Hematopoietic multipotent progenitor cell treated with erythropoietin and hydrocortisone succinate and interleukin-3 and kit ligand, for 6 days (in vitro differentiated cells): ENCODE measurements around the gene TNPO3.
"Not testable (repeated sequence)": the region's sequence is repeated elsewhere in the genome, so short reads cannot be mapped to it uniquely, and the experiment has no call there.

Source experiments
- DNase-seq: peaks from one replicate; pipeline ENCODE4 v3.0.0-alpha.2; 2015

TNPO3 gene

DNA sequence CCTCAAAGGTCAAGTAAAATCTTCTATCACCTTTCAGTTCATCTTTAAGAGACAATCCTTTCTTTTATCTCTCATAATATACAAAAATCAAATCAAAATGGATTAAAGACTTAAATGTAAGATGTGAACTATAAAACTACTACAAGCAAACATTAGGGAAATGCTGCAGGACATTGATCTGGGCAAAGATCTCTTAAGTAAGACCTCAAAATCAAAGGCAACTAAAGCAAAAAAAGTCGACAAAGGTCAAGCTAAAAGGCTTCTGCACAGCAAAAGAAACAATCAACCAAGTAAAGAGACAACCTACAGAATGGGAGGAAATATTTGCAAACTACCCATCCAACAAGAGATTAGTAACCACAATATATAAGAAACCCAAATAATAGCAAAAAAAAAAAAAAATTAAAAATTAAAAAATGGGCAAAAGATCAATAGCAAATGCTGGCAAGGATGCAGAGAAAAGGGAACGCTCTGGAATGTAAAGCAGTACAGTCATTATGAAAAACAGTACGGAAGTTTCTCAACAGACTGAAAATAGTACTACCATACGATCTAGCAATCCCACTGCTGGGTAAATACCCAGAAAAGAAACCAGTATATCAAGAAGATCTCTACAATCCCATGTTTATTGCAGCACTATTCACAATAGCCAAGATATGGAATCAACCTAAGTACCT is 41.7 kb downstream of the TNPO3 start:
- DNase-seq = no peak

DNA sequence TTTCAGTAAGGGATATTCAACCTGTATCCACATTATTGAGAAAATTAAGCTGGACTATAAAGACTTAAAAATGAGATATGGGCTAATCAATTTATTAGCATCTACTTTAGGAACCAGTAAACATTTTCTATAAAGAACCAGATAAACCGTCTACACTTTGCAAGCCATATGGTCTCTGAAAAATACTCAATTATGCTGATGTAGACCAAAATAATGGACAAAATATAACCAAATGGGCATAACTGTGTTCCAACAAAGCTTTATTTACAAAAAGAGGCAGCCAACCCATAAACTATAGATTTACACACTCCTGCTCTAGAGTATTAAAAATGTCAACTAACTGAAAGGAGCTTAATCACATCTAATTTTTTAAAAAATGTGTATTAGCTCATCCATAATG is 42.3 kb downstream of the TNPO3 start:
- DNase-seq = no peak

DNA sequence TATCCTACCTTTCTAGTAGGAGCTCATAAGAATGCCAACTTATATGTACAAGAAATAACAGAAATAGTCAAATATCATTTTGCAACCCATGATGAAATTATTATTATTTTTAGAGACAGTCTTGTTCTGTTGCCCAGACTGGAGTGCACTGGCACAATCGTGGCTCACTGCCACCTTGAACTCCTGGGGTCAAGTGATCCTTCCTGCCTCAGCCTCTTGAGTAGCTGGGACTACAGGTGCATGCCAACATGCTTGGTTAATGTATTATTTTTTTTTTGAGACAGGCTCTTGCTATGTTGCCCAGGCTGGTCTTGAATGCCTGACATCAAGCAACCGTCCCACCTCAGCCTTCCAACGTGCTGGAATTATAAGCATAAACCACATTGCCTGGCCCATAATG is 44.8 kb downstream of the TNPO3 start:
- no peak for DNase-seq

DNA sequence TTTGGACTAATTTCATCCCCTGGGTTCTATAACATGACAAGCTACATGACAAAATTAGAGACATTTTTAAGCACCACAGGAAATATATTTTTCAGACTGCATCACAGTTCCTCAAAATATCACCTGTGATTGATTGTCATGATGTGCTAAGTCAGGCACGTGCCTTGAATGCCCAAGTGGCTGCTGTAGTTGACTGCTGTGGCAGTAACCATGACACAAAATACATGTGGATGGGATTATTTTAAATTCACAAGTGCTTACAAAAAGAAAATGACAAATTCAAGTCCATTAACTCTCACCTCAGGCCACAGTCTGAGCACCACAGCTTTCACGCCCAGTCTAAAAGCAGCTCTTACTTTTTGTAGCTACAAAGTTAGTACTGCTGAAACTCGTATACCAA is 45.5 kb downstream of the TNPO3 start:
- DNase-seq = no peak

DNA sequence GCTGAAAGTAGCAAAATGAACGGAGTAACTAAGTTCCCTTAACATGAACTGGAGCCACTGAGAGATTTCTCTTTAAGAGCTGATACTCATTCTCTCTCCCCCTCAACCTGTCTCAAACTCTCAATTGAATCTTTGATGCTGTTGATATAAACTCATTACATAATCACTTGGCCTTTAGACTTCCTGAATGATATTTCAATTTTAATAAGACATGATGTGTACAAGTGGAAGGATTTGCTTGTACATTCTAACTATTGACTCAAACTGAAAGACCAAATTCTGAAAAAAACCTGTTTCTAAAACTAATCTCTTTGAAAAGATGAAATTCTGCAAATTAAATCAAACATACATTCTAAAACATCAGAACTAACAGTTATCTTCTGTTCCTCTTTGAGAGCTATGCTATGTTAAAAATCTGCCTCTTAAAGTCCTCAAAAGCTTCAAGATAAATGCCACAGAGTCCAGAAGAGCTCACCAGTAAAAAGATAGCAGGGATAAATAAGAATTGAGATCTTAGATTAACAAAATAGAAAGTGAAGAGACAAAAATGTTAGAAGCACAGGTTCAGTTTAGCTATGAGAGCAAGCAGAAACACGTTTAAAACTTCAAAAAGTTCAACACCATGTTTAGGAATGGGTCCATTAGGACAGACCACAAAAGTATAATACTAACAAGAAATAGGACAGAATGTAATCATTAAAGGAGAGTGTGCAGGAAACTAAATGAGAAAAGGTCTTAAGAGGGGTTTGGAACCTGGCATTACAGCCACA is 46.1 kb downstream of the TNPO3 start:
- peak; percentile 42 for DNase-seq

DNA sequence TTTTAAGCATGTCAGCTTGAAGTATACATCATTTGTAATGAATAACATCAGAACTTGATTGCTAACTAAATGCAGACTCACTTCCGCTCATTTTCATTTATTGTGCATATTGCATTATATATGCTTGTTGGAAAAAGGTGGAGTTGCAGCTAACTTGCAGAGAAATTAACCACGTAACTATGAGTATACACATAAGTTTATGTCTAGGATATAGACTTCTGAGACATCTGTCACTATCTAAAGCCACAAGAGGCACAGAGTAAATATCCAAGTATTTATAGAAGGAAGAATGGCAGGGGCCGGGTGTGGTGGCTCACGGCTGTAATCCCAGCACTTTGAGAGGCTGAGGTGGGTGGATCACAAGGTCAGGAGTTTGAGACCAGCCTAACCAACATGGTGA is 47.3 kb downstream of the TNPO3 start:
- DNase-seq = no peak

DNA sequence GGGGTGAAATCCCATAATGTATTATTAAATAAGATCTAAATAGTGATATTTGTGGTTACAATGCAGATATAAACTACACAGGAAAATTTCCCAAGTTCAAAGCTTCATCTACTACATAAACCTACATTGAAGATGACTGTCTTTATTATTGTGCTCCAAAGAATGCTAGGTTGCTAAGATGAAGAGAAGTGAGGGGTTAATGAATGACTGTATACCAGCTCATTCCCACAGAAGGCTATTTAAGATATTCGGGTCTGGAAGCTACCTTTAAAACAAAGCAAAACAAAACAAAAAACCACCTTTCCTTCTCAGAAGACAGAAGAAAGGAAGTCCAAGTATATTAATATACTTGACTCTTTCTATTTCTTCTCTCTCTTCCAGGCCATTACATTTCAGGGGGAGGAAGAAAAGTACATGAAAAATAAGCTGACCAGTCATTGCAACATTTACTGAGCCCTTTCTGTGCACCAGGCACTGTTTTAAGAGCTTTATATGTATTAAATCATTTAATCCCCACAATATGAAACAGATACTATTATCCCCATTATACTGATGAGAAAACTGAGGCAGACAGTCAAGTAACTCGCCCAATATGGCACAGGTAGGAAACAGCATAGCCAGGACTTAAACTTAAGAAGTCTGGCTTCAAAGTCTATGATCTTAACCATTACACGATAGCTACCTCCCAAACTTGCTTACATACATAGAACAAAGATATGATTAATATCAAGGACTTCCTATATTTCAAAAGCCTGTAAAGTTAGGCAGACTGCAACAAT is 48.1 kb downstream of the TNPO3 start:
- DNase-seq = no peak

DNA sequence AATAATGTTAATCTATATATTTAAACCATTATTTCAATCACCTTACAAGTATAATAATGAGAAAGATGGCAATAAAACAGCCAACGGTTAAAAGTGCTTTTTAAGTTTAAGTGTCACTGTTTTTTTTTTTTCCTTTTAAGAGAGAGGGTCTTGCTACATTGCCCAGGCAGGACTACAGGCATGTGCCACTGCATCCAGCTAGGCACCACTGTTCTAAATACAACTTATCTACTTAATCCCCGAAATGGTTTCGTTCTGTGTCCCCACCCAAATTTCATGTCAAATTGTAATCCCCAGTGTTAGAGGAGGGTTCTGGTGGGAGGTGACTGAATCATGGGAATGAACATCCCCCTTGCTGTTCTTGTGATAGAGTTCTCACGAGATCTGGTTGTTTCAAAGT is 49.7 kb downstream of the TNPO3 start:
- no peak for DNase-seq

DNA sequence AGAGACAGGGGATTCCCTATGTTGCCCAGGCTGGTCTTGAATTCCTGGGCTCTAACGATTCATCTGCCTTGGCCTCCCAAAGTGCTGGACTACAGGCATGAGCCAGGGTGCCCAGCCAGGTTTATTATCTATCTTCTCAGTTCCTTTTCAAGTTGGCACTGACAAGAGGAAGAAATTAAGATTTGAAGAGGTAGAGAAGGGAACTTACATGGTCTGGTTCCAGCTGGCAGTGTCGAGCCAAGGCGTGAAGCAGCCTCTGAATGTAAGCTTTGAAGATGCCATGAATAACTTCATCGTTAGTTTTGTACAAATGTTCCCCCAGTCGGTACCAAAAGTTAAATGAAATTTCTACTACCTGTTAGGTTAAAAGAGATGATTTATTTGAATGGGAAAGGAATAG is 57.7 kb downstream of the TNPO3 start:
- DNase-seq = no peak

DNA sequence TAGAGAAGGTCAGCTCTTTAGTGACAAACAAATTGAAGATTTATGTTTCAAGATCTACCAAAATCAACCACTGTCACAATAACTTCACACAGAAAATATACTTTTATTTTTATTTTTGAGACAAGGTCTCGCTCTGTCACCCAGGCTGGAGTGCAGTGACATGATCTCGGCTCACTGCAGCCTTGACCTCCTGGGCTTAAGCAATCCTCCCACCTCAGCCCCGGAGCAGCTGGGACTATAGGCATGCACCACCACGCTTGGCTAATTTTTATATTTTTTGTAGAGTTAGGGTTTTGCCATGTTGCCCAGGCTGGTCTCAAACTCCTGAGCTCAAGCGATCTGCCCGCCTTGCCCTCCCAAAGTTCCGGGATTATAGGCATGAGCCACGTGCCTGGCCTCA is 60.4 kb downstream of the TNPO3 start:
- not testable (repeated sequence) for DNase-seq

DNA sequence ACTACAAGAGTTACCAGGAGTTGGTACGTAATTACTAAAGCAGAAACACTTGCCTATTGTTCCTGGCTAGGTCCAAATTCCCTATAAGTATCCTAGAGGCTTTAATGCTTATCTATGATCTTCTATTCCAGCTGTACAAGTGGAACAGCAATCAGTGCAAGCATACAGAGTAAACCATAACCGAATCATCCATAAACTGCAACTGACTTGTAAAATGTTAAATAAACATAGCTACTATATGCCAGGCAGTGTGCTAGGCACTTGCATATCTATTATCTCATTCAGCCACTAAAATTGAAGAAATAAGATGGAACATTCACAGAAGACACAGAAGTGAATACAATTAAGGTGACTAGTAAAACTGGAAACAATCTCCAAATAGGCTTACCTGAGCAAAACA is 61.5 kb downstream of the TNPO3 start:
- DNase-seq = no peak

DNA sequence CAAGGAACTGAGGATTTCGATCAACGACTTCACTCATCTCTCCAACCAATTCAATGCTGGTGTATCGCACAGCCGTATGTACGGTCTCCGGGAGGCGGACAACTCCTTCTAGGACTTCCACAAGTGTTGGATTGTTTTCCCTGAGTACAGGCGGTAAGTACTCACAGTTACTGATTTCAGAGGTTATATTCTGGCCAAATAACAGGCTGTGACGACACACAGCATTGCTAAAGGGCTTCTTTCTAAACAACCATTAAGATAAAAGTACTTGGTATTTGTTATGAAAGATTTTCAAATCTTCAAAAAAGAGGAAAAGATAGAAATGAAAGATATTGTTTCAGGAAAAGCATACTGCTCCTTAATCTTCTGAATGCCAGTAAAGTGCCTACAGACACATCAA is 65.0 kb downstream of the TNPO3 start:
- DNase-seq = no peak

DNA sequence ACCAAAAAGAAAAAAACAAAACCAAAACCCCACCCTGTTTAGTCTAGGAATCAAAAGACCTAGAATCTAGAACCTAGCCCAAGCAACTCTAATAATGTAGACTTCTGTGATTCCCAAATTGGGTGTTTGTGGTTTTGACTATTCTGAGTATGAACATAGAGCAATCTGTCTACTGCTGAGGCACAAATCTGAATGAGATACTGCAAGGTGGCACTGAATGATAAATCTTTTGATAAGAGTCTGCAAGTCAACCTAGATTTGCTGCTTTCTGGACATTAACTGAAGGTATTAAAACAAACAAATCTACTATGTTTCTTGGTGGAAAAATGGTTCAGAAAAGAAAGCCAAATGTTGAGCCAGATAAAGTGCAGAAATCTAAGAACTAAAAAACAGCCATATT is 66.5 kb downstream of the TNPO3 start:
- DNase-seq = peak; percentile 21

DNA sequence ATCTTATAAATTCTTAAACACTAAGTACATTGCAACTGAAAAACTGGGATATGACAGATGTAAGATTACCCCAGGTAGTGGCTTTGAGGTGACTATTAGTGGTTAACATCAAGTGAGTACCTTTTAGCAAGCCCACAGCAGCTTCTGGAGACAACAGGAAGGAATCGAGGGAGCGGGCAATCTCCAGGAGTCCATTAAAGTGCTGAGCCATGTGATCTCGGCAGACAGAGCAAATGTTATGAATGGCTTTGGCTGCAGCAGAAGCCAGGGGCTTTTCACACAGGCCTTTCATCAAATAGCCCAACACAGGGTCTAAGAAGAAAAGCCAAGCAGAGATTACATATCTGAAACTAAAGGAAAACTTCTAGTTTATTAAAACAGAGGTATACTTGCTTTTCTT is 68.3 kb downstream of the TNPO3 start:
- no peak for DNase-seq

DNA sequence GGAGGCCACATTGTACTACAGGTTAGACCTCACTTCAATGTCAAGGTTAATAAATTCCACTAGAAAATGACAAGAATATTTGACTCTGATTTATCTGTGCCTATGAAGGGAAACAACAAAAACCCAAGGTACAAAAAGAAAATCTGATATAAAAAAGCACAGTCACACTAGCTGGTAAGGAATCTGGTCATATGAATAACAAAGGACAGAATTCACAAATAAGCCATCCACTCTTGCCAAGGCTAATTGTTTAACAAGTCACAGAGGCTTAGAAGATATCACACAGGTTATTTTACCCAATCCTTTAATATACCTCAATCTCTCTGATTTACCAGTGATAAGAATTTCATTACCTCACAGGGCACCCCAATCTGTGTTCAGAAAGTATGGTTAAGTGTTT is 69.3 kb downstream of the TNPO3 start:
- no peak for DNase-seq

DNA sequence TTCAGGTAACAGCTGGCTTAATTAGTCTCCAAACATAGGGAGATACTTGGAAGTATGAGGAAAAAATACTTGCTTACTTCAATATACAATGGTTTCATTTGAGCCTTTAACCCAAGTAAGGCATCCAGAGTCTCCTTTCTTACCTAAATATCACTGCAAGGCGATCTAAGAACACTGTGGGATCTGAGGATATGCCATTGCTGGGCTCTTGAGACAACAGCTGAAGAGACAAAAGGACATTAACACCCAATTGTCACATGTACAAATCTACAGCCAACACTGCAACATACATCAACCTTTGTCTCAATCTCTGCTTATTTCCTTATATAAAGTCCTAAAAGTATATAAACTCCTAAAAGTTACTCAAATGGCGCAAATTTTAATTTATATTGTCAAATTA is 72.8 kb downstream of the TNPO3 start:
- no peak for DNase-seq

DNA sequence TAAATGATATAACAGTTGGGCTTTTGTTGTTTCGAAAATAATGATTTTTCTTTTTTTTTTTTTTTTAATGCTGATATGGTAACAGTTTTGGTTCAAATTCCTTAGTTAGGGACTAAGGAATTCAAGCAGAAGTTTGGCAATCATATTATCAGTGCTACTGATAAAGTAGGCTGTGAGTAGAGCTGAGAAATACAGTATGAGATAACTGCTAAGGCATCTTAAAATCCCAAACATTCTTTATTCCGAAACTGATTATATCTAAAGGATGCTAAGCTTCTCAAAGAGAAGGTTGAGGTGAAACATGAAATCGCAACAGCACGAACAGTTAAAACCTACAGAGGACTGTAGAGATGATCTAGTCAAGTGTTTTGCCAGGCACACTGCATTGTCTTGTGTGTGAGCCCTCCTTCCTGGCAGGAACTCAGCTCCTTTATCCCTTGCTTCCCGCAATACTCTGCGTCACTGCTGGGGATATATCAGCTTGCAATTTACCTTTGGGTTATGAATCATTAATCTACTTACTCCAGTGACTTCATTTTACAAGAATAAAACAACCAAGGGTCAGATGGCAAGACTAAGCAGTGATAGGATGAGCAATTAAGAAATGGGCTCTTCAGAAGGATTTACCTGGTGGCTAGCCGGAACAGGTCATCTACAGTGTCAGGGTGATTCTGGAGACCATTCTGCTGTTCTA is 80.5 kb downstream of the TNPO3 start:
- no peak for DNase-seq

DNA sequence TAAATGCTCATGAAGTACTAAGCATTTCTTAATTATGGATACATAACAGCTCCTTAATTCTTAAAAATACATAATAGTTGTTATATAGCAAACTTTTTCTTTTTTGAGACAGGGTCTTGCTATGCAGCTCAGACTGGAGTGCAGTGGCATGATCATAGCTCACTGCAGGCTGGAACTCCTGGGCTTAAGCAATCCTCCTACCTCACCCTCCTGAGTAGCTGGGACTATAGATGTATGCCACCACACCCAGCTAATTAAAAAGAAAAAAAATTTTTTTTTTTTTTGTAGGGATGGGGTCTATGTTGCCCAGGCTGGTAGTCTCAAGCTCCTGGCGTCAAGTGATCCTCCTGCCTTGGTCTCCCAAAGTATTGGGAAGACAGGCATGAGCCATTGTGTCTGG is 86.3 kb downstream of the TNPO3 start:
- DNase-seq = no peak

DNA sequence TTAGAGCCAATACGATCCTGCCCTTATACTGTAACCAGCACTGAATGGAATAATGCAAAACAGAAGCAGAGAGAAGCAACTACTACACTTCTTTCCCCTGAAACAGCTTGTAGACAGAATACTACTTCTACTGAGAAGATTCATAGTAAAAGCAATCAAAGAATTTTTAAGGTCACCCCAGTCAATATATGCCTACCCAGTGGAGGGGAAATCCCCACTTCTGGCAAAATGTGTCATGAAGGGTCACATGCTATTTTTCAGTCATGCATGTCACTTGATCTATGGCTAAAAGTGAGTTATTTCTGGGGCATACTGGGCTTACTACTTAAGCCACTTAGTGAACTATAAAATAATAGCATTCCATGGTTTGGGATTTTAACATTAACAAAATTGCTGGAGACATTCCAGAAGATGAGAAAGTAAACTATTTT is 91.6 kb downstream of the TNPO3 start:
- DNase-seq = no peak

DNA sequence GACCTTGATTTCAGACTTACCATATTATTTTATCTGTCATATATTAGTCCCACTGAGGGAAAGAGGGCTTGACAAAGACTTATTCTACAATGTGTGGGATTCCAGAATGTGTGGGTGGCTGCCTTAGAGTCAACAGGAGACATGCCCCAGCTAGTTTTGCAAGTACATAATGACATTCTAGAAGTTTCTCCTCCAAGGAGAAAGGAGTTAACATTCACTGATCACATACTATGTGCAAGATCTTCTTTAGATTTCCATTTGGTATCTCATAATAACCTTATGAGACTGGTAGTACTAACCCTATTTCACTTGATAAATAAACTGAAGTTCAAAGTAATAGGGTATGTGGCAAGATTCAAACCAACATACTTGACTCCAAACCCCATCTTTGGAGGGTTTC is 92.0 kb downstream of the TNPO3 start:
- no peak for DNase-seq

DNA sequence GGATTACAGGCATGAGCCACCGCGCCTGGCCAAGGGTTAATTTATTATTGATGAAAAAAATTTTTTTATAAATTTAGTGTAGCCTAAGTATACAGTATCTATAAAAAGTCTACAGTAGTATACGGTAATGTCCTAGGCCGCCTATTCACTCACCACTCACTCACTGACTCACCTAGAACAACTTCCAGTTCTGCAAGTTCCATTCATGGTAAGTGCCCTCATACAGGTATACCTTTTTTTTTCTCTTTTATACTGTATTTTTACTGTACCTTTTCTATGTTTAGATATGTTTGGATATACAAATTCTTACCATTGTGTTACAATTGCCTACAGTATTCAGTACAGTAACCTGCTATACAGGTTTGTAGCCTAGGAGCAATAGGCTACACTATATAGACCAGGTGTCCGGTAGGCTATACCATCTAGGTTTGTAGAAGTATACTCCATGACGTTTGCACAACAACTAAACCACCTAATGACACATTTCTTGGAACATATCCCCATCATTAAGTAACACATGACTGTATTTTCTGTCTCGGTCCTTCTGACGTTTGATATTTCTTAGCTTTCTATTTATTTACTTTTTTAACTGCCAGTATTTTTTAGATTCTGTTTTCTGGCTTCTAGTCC is 93.8 kb downstream of the TNPO3 start:
- DNase-seq = no peak

DNA sequence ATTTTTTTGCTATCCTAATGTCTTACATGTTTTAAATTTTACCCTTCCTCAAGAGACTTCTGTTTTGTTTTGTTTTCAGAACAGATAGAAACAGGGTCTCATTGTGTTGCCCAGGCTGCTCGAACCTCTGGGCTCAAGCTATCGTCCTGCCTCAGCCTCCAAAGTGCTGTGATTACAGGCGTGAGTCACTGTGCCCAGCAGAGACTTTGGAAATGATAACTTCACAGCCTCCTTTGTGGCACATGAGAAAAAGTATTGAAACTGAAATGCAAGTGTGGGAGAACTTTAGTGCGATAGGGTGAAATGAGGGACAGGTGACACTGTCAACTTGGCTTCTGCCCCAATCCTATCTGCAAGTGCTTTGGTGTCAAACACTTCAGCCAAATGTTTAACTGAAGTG is 95.6 kb downstream of the TNPO3 start:
- DNase-seq = no peak

DNA sequence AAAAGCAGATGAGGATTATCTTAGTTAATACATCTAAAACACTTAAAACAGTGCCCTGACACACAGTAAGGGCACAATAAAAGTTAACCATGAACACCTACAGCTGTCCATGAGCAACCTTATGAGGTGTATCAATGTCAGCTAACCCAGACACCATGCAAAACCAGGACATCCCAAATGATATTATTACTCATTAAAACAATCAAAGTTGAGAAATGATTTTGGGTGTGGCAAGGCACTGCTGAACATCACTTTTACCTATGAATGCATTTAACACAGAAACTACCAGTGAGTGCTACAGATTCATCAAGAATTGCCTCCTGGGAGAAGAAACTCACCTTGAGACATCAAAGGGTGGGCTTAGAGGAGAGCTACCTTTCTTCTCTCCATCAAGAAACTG is 98.9 kb downstream of the TNPO3 start:
- no peak for DNase-seq
